Gastrocnemius medialis (tissue), 4 donors: ENCODE measurements around the gene C17orf58. TPM values are rescaled to one million over a fixed set of nuclear protein-coding genes. Genes with fewer than 3 reads are reported as not detected.

Source experiments
- ATAC-seq, 2 donors: fragments of 150-250 bp; one replicate each; pipeline ENCODE4 v1.9.1; 2016
- DNase-seq, 2 donors: peaks; one replicate each; pipeline ENCODE4 v3.0.0-alpha.2; 2019
- H3K27ac ChIP-seq, 4 donors: fragments of 200-600 bp; sonication (generic); 1 replicate in 1 of 4; 2 replicates in 3 of 4; pipeline ENCODE4 v1.5.1; 2016 to 2018; ENCODE audit warnings: mild to moderate bottlenecking in 2 of 4, moderate library complexity in 1 of 4
- H3K27me3 ChIP-seq, 3 donors: fragments of 200-600 bp; sonication (generic) in 2 of 3; 1 replicate in 1 of 3; 2 replicates in 2 of 3; pipeline versions ENCODE4 v1.5.1 to v1.6.0; 2016 to 2019; ENCODE audit warnings: mild to moderate bottlenecking in 1 of 3, moderate library complexity in 1 of 3
- H3K36me3 ChIP-seq, 2 donors: fragments of 200-600 bp; sonication (generic) in 1 of 2; one replicate each; pipeline ENCODE4 v1.5.1; 2017 to 2018
- H3K4me1 ChIP-seq, 2 donors: fragments of 200-600 bp; sonication (generic) in 1 of 2; one replicate each; pipeline ENCODE4 v1.5.1; 2016 to 2017; ENCODE audit warnings: mild to moderate bottlenecking in 2 of 2
- H3K4me3 ChIP-seq, 4 donors: fragments of 200-600 bp; sonication (generic) in 3 of 4; 1 replicate in 1 of 4; 2 replicates in 3 of 4; pipeline ENCODE4 v1.5.1; 2016 to 2019; ENCODE audit warnings: mild to moderate bottlenecking in 2 of 4
- H3K9me3 ChIP-seq, 3 donors: fragments of 200-600 bp; sonication (generic) in 2 of 3; 1 replicate in 1 of 3; 2 replicates in 2 of 3; pipeline ENCODE4 v1.5.1; 2016 to 2019
- CTCF ChIP-seq, 5 experiments: fragments of 450-650 bp in 3 of 5; fragments of 200-600 bp in 2 of 5; sonication (generic) in 2 of 5; IDR thresholded peaks in 4 of 5; conservative IDR thresholded peaks in 1 of 5; 1 replicate in 4 of 5; 2 replicates in 1 of 5; pipeline ENCODE4 v1.5.1; 2016 to 2019; ENCODE audit warnings: antibody characterized with exemption in 5 of 5, mild to moderate bottlenecking in 3 of 5, moderate library complexity in 3 of 5
- POLR2A ChIP-seq, 2 donors: fragments of 450-650 bp; IDR thresholded peaks; one replicate each; pipeline ENCODE4 v1.6.1; 2017; ENCODE audit warnings: antibody characterized with exemption in 2 of 2, mild to moderate bottlenecking in 2 of 2, moderate library complexity in 2 of 2
- in situ Hi-C, 4 donors: fragments of 200-750 bp; cut with MboI; loops; one replicate each; pipeline versions ENCODE4 v1.15.0 to v1.8.0; 2017; ENCODE audit warnings: low sequenced_read_pairs in 4 of 4
- intact Hi-C: fragments of 100-400 bp; cut with DNase I; formaldehyde crosslinking; loops from one replicate; pipeline ENCODE4 v1.15.1; 2023; ENCODE audit warnings: low total_unique reads
- total RNA-seq, 4 donors: library from RNA; depleted of rRNA; stranded (reverse); fragments of >200 nt; gene quantifications; one replicate each; pipeline versions ENCODE4 v1.1.0 to v1.2.3, GENCODE V29; 2016

C17orf58 gene
- total RNA-seq, 4 donors from 2014 or later: 1.5 to 9.0 (median 5.6) TPM

GRCh38 chr17:68015081-68015723, 18.9 kb upstream of the C17orf58 start:
- H3K27me3 ChIP-seq: no peaks in the 10 kb centered on the region
- H3K4me1 ChIP-seq: no peaks in the 10 kb centered on the region
- TF ChIP-seq POLR2A (IDR thresholded peaks at IDR 0.05) (no peak), CTCF (IDR thresholded peaks at IDR 0.05 in 4 of 5, conservative IDR thresholded peaks at IDR 0.05 in 1 of 5) (no peak)
- ATAC-seq (no peak), DNase-seq (no peak)
- H3K4me3 ChIP-seq: no peak overlapping the region
- H3K27ac ChIP-seq: no peak overlapping the region
- in situ Hi-C loops: loop anchor here in 1 of 4 donors (25.0 kb wide), 1 partner anchor 103 kb away; no protein-coding TSS in a partner anchor
- no peaks in the 10 kb centered on the region for H3K36me3 ChIP-seq
- H3K9me3 ChIP-seq: no peaks in the 10 kb centered on the region
- intact Hi-C loops: no loop called here

DNA sequence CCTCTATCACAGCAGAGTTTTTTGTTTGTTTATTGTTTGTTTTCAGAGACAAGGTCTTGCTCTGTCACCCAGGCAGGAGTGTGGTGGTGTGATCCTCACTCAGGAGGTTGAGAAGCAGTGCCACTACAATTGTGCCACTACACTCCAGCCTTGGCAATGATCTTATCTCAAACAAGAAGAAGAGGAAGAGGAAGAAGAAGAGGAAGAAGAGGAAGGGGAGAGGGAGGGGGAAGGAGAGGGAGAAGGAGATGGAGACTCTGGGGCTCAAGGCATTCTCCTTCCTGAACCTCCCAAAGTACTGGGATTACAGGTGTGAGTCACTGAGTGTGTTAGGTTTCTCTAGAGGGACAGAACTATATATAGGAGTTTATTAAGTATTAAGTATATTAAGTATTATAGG, 17.1 kb upstream of the C17orf58 start:
- Histone ChIP-seq H3K9me3 (no peaks in the 10 kb centered on the region), H3K27ac (no peak overlapping the region), H3K4me1 (no peaks in the 10 kb centered on the region), H3K36me3 (no peaks in the 10 kb centered on the region), H3K4me3 (no peak overlapping the region), H3K27me3 (no peaks in the 10 kb centered on the region)
- in situ Hi-C loops: loop anchor here in 1 of 4 donors (25.0 kb wide), 1 partner anchor 101 kb away; no protein-coding TSS in a partner anchor
- no peak for TF ChIP-seq POLR2A (IDR thresholded peaks at IDR 0.05)
- no peak for TF ChIP-seq CTCF (IDR thresholded peaks at IDR 0.05 in 4 of 5, conservative IDR thresholded peaks at IDR 0.05 in 1 of 5)
- DNase-seq (no peak), ATAC-seq (no peak)
- intact Hi-C loops: loop anchor here (5.0 kb wide), 1 partner anchor 51 kb away; no protein-coding TSS in a partner anchor

- TF ChIP-seq CTCF (IDR thresholded peaks at IDR 0.05 in 4 of 5, conservative IDR thresholded peaks at IDR 0.05 in 1 of 5) (peak in 4 of 5 experiments; percentile 53 to 70 (median 62)), POLR2A (IDR thresholded peaks at IDR 0.05) (no peak)
- ATAC-seq (peak; percentile 54 to 82), DNase-seq (peak in 1 of 2 donors; percentile 28)
- intact Hi-C loops (loop anchor here (5.0 kb wide), 1 partner anchor 49 kb away; no protein-coding TSS in a partner anchor), in situ Hi-C loops (loop anchor here in 1 of 4 donors (25.0 kb wide), 1 partner anchor 99 kb away; no protein-coding TSS in a partner anchor)
- no peaks in the 10 kb centered on the region for H3K4me1 ChIP-seq
- H3K4me3 ChIP-seq: no peak overlapping the region
- H3K27ac ChIP-seq: no peak overlapping the region
- no peaks in the 10 kb centered on the region for H3K27me3 ChIP-seq
- H3K9me3 ChIP-seq: no peaks in the 10 kb centered on the region
- no peaks in the 10 kb centered on the region for H3K36me3 ChIP-seq
Observed at GRCh38 chr17:68011199-68011665, 15.0 kb upstream of the C17orf58 start.

DNA sequence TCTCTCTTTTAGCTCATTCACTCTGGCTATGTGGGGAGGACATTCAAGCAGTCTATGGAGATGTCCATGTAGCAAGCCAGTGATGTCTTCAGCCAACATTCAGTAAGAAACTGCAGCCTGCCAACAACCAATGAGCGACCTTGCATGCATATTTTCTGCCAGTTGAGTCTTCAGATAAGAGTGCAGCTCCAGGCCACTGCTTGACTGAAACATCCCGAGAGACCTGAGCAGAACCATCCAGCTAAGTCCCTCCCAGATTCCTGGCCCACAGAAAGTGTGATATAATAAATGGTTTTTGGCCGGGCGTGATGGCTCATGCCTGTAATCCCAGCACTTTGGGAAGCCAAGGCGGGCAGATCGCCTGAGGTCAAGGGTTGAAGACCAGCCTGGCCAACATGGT, 10.5 kb upstream of the C17orf58 start:
- Histone ChIP-seq H3K36me3 (no peaks in the 10 kb centered on the region), H3K27ac (no peak overlapping the region), H3K4me1 (no peaks in the 10 kb centered on the region), H3K4me3 (no peak overlapping the region), H3K9me3 (no peaks in the 10 kb centered on the region), H3K27me3 (no peaks in the 10 kb centered on the region)
- no peak for TF ChIP-seq POLR2A (IDR thresholded peaks at IDR 0.05)
- no peak for TF ChIP-seq CTCF (IDR thresholded peaks at IDR 0.05 in 4 of 5, conservative IDR thresholded peaks at IDR 0.05 in 1 of 5)
- in situ Hi-C loops: loop anchor here in 1 of 4 donors (25.0 kb wide), 1 partner anchor 94 kb away; no protein-coding TSS in a partner anchor
- no peak for DNase-seq
- intact Hi-C loops: no loop called here
- ATAC-seq: no peak
